Activated B cell treated with CpG ODN at 0.5 μM for 24 hours (primary cell): ENCODE results near the gene PALD1. TPM values are rescaled to one million over a fixed set of nuclear protein-coding genes. Genes with fewer than 3 reads are reported as not detected.

Experiments used
- ATAC-seq: fragments of 200-7000 bp; cut with Tn5 transposase; one replicate; pipeline ENCODE4 v1.10.0; 2021; ENCODE audit warnings: low read depth, mild to moderate bottlenecking, moderate library complexity
- CTCF ChIA-PET: fragments of 350-600 bp; sonication (Branson Sonifier 250); formaldehyde crosslinking; loops from one replicate; lab custom pipeline; 2021; ENCODE audit warnings: antibody characterized with exemption; lab: Charles Lee
- POLR2A ChIA-PET: fragments of 350-600 bp; sonication (Branson Sonifier 250); formaldehyde crosslinking; loops from one replicate; lab custom pipeline; 2021; ENCODE audit warnings: antibody characterized with exemption; lab: Charles Lee
- DNase-seq: peaks from one replicate; pipeline ENCODE4 v3.0.0; 2022
- H3K27ac Mint-ChIP-seq: one replicate; pipeline ENCODE4 v1.8.0; 2020; ENCODE audit warnings: mixed read lengths
- H3K27me3 Mint-ChIP-seq: one replicate; pipeline ENCODE4 v1.8.0; 2021; ENCODE audit warnings: mixed read lengths
- H3K36me3 Mint-ChIP-seq: one replicate; pipeline ENCODE4 v1.8.0; 2021; ENCODE audit warnings: low read depth, mixed read lengths
- H3K4me1 Mint-ChIP-seq: one replicate; pipeline ENCODE4 v1.8.0; 2021; ENCODE audit warnings: mixed read lengths
- H3K4me3 Mint-ChIP-seq: one replicate; pipeline ENCODE4 v1.8.0; 2020; ENCODE audit warnings: mild to moderate bottlenecking, mixed read lengths
- H3K9me3 Mint-ChIP-seq: one replicate; pipeline ENCODE4 v1.8.0; 2020; ENCODE audit warnings: mixed read lengths
- intact Hi-C: fragments of 100-400 bp; cut with micrococcal nuclease; formaldehyde crosslinking; loops from one replicate; pipeline ENCODE4 v1.15.1; 2024
- total RNA-seq: library from RNA; stranded (reverse); gene quantifications from 2 replicates; pipeline ENCODE4 v1.2.3, GENCODE V29; 2022
- TF ChIP-seq, protein P1 (sequence below): fragments of 200-600 bp; IDR thresholded peaks from one replicate; pipeline ENCODE4 v1.8.0; 2022; ENCODE audit warnings: antibody characterized with exemption, mild to moderate bottlenecking

The PALD1 gene
- total RNA-seq, 1 donor from 2014 or later = 3.3 TPM

DNA sequence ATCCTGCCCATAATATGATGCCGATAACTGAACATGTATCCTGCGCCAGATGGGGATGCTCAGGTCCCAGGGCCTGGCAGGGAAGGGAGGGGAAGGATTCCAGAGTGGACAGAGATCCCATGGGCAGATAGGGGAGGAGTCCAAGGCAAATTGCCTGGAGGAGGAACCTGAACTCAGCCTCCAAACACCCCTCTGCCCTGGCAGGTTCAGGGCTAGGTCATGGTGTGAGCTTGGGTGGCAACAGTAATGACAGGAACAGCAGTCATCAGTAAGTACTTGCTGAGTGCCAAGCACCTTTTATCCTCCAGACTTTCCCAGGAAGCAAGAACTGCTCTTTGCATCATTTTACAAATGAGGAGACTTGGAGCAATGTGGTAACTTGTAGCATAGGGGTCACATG is 3.8 kb upstream of the PALD1 start:
- TF ChIP-seq, protein P1, sequence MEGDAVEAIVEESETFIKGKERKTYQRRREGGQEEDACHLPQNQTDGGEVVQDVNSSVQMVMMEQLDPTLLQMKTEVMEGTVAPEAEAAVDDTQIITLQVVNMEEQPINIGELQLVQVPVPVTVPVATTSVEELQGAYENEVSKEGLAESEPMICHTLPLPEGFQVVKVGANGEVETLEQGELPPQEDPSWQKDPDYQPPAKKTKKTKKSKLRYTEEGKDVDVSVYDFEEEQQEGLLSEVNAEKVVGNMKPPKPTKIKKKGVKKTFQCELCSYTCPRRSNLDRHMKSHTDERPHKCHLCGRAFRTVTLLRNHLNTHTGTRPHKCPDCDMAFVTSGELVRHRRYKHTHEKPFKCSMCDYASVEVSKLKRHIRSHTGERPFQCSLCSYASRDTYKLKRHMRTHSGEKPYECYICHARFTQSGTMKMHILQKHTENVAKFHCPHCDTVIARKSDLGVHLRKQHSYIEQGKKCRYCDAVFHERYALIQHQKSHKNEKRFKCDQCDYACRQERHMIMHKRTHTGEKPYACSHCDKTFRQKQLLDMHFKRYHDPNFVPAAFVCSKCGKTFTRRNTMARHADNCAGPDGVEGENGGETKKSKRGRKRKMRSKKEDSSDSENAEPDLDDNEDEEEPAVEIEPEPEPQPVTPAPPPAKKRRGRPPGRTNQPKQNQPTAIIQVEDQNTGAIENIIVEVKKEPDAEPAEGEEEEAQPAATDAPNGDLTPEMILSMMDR = no peak
- POLR2A ChIA-PET = no interaction called here
- Mint-ChIP-seq H3K36me3 (no peaks in the 10 kb centered on the region), H3K4me3 (no peak overlapping the region), H3K4me1 (peaks cover 21% of the 10 kb centered on the region), H3K27me3 (no peaks in the 10 kb centered on the region), H3K27ac (no peak overlapping the region), H3K9me3 (no peaks in the 10 kb centered on the region)
- intact Hi-C loops = loop anchor here (5.0 kb wide), 1 partner anchor 63 kb away; no protein-coding TSS in a partner anchor
- CTCF ChIA-PET = no interaction called here
- ATAC-seq (no peak), DNase-seq (no peak)

DNA sequence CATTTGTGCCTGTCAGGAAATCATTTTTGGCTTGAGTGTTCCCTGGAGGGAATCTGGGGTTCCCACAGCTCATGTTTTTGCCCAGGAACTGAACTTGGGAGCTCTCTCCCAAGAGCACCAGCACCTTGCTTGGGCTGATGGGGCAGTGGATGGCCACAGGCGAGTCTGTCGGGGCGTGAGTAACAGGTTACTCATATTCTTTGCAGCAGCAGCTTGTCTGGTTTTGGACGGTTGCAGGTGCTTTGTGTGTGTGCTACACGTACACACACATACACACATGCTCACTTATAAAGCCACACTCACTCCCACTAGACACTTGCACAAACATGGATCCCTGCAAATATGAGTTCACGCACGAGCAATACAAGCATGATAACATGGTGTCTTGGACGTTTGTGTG is 2.9 kb upstream of the PALD1 start:
- no peak for DNase-seq
- no peaks in the 10 kb centered on the region for H3K36me3 Mint-ChIP-seq
- H3K27me3 Mint-ChIP-seq = no peaks in the 10 kb centered on the region
- TF ChIP-seq, protein P1 = no peak
- no peak overlapping the region for H3K27ac Mint-ChIP-seq
- POLR2A ChIA-PET = no interaction called here
- no peak for ATAC-seq
- peaks cover 30% of the 10 kb centered on the region for H3K4me1 Mint-ChIP-seq
- no peak overlapping the region for H3K4me3 Mint-ChIP-seq
- CTCF ChIA-PET = interaction anchor here (2.0 kb wide), 1 partner anchor 14 kb away, joined by 10 read pairs; no protein-coding TSS in a partner anchor
- intact Hi-C loops = loop anchor here (2.0 to 5.0 kb wide), 2 partner anchors 37 to 62 kb away; no protein-coding TSS in a partner anchor
- H3K9me3 Mint-ChIP-seq = no peaks in the 10 kb centered on the region

GRCh38 chr10:70476249-70477035 is 2.1 kb upstream of the PALD1 start:
- H3K27me3 Mint-ChIP-seq = no peaks in the 10 kb centered on the region
- DNase-seq (no peak), ATAC-seq (no peak)
- TF ChIP-seq, protein P1 = no peak
- H3K36me3 Mint-ChIP-seq = no peaks in the 10 kb centered on the region
- intact Hi-C loops = loop anchor here (2.0 to 5.0 kb wide), 2 partner anchors 36 to 61 kb away; no protein-coding TSS in a partner anchor
- CTCF ChIA-PET = interaction anchor here (2.0 kb wide), 1 partner anchor 15 kb away, joined by 10 read pairs; no protein-coding TSS in a partner anchor
- H3K4me1 Mint-ChIP-seq = peaks cover 38% of the 10 kb centered on the region
- no peak overlapping the region for H3K4me3 Mint-ChIP-seq
- no peak overlapping the region for H3K27ac Mint-ChIP-seq
- POLR2A ChIA-PET = interaction anchor here (1.7 kb wide), 1 partner anchor 14 kb away, joined by 10 read pairs; no protein-coding TSS in a partner anchor
- no peaks in the 10 kb centered on the region for H3K9me3 Mint-ChIP-seq

DNA sequence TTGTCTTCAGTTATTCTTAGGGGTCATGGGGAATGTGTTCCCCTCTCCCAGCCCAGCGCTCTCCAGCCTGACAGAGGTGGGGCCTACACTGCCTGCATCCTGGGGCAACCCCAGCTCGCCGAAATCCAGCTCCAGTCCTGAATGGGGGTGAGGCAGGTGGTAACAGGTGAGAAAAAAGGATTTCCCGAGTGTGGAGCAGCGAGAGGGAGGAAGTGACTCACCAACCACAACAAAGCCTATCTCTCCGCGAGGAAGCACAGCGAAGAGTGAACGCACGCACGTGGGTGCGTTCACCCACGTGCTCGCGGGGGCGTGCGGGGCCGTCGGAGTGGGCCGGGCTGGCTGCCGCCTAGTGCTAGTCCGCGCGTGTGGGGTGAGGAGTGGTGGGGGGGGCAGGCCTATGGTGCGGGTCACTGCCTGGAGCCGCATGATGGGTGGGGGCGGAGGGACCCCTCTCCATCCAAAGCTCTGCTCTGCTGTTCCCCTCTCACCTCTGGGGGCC is 855 bp upstream of the PALD1 start:
- H3K27ac Mint-ChIP-seq = peak overlapping the region; percentile 56
- ChIA-PET POLR2A (interaction anchor here (1.7 to 2.6 kb wide), 2 partner anchors 13 to 16 kb away, joined by 10 to 19 read pairs; no protein-coding TSS in a partner anchor), CTCF (interaction anchor here (2.0 kb wide), 1 partner anchor 16 kb away, joined by 10 read pairs; no protein-coding TSS in a partner anchor)
- H3K4me3 Mint-ChIP-seq = peak overlapping the region; percentile 81
- H3K4me1 Mint-ChIP-seq = peaks cover 46% of the 10 kb centered on the region
- no peaks in the 10 kb centered on the region for H3K27me3 Mint-ChIP-seq
- H3K9me3 Mint-ChIP-seq = no peaks in the 10 kb centered on the region
- TF ChIP-seq, protein P1 = no peak
- DNase-seq (peak; percentile 49), ATAC-seq (peak; percentile 58)
- intact Hi-C loops = loop anchor here (2.0 to 5.0 kb wide), 3 partner anchors 17 to 60 kb away; no protein-coding TSS in a partner anchor
- no peaks in the 10 kb centered on the region for H3K36me3 Mint-ChIP-seq
